ENCODE results near the gene FARS2.
A peak's percentile ranks its signal among the peaks of the same experiment; 100 is the strongest.

The FARS2 gene

DNA sequence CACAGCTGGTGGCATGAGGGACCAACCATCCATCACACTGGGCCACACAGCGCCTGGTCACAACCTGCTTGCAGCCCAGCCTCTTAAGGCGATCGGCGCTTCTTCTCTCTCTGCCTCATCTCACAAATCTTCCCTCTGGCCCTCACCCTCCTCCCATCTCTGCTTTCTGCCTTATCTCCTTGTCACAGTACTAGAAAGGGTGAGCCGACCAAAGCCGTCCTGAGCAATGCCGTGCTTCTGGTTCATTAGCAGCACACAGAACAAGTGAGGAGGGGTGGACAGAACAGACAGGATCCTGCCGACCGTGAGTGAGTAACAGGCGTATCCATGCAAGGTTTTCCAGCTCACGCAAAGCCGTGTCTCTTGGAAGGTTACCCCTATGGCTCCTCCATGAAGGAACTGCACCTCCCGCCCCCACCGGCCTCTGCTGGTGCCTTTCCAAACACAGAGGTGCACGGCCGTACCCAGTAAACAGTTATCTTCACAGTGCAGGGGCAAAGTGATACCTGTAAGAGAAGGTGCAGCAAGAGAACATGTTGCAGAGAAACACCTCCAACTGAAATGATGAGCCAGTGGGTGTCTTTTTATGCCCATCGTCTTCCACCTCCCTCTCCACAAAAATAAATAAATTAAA is 331.7 kb downstream of the FARS2 start:
- no peak for DNase-seq

GRCh38 chr6:5595184-5595583 is 333.9 kb downstream of the FARS2 start:
- DNase-seq, result no peak

- DNase-seq, result no peak
Measured at GRCh38 chr6:5597413-5597812, 336.1 kb downstream of the FARS2 start.

- DNase-seq, result no peak
Measured at GRCh38 chr6:5598123-5598522, 336.8 kb downstream of the FARS2 start.

DNA sequence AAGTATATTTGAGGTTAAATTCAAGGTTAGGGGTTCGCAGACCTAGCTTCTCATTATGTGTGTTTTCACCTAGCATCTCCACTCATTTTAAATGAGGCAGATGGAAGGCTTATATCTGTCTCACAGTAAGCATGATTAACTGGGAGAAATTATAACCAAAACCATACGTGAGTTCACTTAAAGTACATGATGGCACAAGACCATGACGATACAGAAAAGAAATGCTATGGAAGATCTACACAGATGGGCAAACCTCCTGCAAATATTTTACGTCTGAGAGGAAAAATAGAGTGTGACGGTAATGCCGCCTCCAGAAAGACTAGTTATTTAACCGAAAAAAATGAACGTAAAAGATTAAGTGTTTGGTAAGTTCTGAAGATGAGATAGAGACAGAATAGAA is 337.8 kb downstream of the FARS2 start:
- no peak for DNase-seq

DNA sequence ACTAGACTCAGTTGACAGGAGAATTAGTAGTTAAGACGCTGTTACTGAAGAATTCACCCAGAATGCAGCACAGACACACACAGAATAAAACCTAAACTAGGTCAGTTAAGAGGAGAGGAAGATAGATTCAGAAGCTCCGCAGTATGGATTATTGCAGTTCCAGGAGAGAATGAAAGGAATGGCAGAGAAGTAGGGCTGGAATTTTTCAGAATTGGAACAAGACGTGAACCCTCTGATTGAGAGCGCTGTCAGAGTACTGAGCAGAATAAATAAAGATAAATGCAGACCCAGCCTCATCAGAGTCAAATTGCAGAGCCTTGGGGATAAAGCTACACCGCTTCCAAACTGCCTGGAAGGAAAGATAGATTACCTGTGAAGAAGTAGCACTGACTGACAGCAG is 344.6 kb downstream of the FARS2 start:
- DNase-seq, result no peak

- no peak for DNase-seq
Measured at GRCh38 chr6:5606546-5606945, 345.2 kb downstream of the FARS2 start.

DNA sequence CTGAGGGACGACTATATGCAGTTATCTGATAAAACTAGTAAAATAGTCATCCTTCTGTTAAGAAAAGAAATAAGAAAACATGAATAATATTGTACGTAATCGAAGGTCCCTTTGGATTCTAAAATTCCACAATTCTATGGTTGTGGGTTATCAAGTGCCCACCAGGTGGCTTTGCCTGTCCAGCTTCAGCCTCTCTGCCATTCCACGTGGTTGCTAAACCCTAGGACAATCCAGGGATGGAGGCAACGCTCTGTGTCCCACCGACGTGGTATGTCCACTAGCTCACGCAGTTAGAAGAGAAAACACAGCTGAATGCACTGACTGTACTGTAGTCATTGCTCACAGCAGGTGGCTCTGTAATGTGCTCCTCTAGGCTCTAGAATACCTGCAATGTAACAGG is 349.3 kb downstream of the FARS2 start:
- DNase-seq, result no peak

DNA sequence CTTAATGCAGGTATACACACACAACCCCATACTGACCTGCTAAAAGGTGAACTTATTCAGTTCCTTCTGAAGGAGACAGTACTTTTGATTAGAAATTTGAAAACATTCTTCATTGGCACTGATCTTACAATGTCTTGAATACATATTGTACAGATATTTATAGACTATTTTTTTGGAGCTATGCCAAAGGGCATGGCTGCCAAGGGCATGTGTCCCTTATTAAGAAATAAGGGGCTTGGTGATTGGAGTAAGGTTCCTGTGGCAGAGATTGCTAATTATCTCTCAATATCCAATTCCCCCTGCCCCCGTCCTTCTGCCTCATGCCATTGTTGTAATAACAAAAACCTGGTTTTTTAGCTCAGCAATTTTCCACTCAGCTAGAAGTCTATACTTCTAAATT is 355.9 kb downstream of the FARS2 start:
- no peak for DNase-seq

GRCh38 chr6:5619249-5619648 is 357.9 kb downstream of the FARS2 start:
- DNase-seq, result peak; percentile 18

DNA sequence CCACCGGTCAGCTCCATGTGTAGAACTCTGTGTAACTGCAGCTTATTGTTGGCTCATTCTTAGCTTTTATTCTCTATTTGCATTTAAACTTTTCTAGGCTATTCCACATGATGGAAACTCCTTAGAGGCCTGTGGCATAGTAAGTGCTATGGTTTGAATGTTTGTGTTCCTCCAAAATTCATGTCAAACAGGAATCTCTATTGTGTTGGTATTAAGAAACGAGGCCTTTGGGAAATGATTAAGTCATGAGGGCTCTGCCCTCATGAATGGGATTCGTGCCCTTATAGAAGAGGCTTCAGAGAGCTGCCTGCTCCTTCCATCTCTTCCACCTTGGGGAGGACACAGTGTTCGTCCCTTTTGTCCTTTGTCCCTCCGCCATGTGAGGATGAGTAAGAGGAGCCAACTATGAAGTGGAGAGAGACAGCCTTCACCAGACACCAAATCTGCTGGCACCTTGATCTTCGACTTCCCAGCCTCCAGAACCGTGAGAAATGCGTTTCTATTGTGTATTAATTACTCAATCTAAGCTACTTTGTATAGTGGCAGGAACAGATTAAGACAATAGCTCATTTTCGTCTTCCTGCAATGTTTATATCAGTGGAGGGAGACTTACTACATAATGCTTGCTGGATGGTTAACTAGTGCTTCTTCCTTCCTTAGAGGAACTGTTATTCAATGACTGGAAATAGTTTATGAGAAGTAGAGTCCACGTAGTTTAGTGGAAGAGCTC is 361.1 kb downstream of the FARS2 start:
- no peak for DNase-seq

- DNase-seq, result no peak
Measured at GRCh38 chr6:5623769-5624168, 362.5 kb downstream of the FARS2 start.

GRCh38 chr6:5624256-5624655 is 362.9 kb downstream of the FARS2 start:
- no peak for DNase-seq

DNA sequence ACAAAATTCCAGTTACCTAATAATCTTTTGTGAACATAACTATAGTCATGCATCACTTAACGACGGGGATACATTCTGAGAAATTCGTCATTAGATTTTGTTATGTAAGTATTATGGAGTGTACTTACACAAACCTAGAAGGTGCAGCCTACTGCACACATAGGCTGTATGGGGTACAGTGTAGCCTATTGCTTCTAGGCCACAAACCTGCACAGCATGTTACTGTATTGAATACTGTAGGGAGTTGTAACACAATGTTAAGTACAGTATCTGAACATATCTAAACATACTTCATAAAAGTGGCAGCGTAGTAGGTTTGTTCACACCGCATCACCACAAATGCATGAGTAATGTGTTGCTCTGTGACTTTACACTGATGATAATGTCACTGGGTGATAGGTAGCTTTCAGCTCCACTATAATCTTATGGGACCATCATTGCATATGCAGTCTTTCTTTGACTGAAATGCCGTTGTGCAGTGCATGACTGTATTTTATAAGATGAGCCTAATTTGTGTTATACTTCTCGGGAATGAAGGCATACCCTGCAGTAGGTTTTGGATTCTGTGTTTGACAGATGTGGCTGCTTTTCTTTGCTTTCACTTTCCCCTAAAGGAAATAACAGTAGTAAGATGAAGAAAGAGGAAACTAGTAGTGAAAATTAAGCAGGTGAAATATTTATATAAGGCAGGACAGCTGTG is 365.6 kb downstream of the FARS2 start:
- DNase-seq, result peak; percentile 26

DNA sequence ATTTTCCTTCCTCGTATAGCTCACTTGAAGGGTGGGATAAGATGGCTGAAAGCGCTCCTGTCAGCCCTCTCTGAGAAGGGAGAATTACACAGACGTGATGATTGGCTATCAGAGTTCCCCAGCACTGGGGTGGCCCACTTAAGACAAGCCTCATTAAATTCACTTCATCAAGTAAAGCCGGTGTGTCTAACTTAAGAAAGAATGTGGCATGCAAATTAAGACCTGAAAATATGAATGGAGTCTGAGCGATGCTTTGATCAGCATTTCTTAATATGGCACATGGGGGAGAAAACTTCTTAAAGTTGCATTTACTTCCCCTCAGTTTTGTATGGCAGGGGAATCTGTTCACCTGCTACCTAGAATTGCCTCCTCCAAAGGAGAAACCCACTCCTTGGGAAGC is 369.3 kb downstream of the FARS2 start:
- no peak for DNase-seq

DNA sequence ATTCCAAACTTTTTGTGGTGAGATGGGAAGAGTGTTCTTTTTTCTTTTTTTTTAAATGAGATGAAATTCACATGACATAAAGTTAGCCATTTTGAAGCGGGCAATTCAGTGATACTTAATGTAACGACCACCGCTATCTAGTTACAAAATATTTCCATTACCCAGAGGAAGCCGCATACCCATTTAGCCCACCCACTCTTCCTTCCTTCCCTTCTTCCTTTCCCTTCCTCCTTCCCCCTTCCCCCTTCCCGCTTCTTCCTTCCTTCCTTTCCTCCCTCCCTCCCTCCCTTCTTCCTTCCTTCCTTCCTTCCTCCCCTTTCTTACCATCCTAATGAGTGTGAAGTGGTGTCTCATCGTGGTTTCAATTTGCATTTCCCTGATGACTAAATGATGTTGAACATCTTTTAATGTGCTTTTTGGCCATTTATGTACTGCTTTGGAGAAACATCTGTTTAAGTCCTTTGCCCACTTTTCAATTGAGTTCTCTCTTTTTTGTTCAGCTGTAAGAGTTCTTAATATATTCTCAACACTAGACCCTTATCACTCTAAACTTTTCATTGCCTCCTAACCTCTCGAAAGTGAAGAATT is 371.1 kb downstream of the FARS2 start:
- DNase-seq, result no peak

DNA sequence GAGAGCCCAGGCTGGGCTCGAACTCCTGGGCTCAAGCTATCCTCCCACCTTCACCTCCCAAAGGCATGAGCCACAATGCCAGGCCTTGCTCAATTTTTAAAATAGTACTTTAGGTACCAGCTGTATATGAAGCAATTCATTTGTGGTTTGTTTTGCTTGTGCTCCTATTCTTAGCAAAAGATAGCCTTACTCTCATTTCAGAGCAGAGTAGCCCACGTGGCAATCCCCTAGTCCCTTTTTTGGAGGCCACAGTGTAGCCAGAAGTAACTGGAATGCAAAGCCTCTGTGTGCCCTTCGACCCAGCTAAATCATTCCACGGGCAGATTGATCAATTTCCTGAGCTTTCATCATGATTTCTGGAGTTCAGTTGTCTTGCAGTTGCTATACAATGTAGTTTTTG is 373.2 kb downstream of the FARS2 start:
- DNase-seq, result no peak

GRCh38 chr6:5636210-5637030 is 375.1 kb downstream of the FARS2 start:
- DNase-seq, result no peak

- no peak for DNase-seq
Measured at GRCh38 chr6:5637714-5638113, 376.4 kb downstream of the FARS2 start.

GRCh38 chr6:5638666-5639065 is 377.4 kb downstream of the FARS2 start:
- no peak for DNase-seq

- no peak for DNase-seq
Measured at GRCh38 chr6:5639193-5639592, 377.9 kb downstream of the FARS2 start.

- DNase-seq, result no peak
Measured at GRCh38 chr6:5640614-5641013, 379.3 kb downstream of the FARS2 start.

Data from activated CD4-positive, alpha-beta T cell treated with anti-CD3 and anti-CD28 coated beads, Interleukin-2, Interleukin-6, amounts not matched to agents 100 ng/mL and 50 ng/mL, durations not matched to agents 16 hours and 8 hours (primary cell).